ENCODE measurements around the gene ZNF410.

GRCh38 chr14:73973497-73973896 lies 86.8 kb downstream of the ZNF410 start:
- TF ChIP-seq CTCF (IDR thresholded peaks at IDR 0.05), result no peak
- no peak for TF ChIP-seq POLR2A (IDR thresholded peaks at IDR 0.05; ENCODE audit: low read depth)
- TF ChIP-seq POLR2AphosphoS5 (IDR thresholded peaks at IDR 0.05), result no peak
- TF ChIP-seq EP300 (IDR thresholded peaks at IDR 0.05), result no peak

Measured in esophagus muscularis mucosa (tissue), 4 donors.